RPMI7951 (cell line): Measurements from ENCODE around the gene ADISSP. TPM values are rescaled to one million over a fixed set of nuclear protein-coding genes. Genes with fewer than 3 reads are reported as not detected.

ENCODE experiments used
- DNase-seq: peaks from one replicate; pipeline ENCODE4 v3.0.0-alpha.2; 2012; ENCODE audit warnings: low read depth
- total RNA-seq: library from RNA; depleted of rRNA; stranded (reverse); fragments of >200 nt; shearing (Covaris generic); gene quantifications from 2 replicates; pipeline ENCODE4 v1.2.3, GENCODE V29; 2014; rRNA removed

Gene ADISSP
- 52.7 and 73.8 TPM in 2 replicates for total RNA-seq

- peak; percentile 99 for DNase-seq
Measured at GRCh38 chr20:3767427-3768341, at the start of gene ADISSP. Gene ADISSP (minus strand): TSS chr20:3767753. CDS start chr20:3760100, 7,653 bp downstream.

DNA sequence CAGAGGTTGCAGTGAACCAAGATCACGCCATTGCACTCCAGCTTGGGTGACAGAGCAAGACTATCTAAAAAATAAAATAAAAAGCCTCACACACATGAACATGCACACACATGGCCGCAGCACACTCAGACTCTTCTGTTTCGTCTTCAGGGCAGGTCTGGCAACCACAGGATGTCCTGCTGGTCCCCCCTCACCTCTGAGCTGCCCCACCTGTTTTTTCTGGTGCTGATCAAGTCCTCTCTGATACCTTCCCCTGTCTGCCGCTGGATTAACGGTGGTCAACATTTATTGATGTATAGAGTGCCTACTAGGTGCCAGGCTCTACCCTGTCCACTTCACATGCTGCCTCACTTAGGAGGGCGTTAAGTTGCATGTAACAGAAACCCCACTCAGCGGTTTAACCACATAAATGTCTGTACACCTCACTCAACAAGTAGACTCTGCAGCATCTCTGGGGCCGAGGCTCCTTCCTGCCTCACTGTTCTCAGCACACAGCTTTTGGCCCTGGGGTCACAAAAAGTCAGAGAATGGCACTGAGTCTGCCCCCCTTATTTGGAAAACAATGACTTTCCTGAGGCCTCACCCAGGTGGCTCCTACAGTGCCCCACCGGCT, 48.3 kb upstream of the ADISSP start:
- DNase-seq = no peak

- DNase-seq = no peak
Measured at GRCh38 chr20:3814928-3815495, 47.5 kb upstream of the ADISSP start.

DNA sequence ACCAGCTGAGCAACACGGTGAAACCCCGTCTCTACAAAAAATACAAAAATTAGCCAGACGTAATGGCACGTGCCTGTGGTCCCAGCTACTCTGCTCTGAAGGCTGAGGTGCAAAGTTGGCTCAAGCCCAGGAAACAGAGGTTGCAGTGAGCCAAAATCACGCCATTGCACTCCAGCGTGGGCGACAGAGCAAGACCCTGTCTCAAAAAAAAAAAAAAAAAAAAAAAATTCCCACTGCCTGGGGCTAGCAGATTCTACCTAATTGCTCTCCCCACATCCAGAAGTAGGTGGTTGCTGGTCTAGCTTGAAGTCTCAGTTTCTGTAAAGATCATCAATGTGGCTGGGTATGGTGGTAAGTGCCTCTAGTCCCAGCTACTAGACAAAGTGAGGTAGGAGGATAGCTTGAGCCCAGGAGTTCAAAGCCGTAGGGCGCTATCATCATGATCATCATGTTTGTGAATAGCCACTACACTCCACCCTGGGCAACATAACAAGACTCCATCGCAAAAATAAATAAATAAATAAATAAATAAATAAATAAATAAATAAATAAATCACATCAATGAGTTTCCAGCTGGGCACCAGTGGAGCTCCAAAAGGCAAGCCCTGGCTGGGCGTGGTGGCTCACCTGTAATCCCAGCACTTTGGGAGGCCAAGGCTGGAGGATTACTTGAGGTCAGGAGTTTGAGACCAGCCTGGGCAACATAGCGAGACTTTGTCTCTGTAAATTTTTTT, 46.5 kb upstream of the ADISSP start:
- DNase-seq = no peak

GRCh38 chr20:3812975-3813847, 45.7 kb upstream of the ADISSP start:
- DNase-seq = no peak

GRCh38 chr20:3812259-3812681, 44.7 kb upstream of the ADISSP start:
- no peak for DNase-seq

DNA sequence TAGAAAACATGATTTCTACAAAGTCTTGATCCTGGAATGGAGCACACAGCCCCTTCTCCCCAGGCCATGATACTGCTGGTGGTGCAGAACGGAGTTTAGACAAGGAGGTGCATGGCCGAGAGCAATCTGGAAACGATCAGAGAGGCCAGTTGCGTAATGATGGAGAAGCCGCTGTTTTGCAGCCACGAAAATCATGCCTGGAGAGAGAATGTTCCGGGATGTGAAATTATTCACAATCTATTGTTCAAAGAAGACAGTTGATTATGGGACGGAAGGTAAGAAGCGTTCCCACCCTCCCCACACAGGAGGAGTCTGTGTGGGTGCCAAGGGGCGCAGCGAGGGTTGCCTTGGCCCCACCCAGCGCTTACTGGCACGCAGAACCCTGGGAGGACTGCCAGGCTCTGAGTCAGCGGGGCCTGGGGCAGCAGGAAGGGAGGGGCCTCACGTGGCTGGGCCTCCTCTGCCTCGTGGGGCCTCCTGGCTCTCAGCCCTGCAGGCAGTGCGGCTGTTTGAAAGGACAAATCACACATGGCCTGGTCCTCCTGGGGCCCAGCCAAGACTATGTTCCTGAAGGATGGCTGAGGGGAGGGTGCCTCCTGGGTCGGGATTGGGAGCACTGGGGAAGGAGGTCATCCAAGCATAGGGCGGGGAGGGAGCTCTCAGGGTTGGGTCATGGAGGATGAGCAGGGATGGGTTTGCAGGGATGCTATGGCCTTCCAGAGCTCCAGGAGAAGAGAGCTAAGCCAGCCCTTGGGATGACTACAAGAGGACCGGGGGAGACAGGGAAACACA, 44.1 kb upstream of the ADISSP start:
- peak; percentile 100 for DNase-seq

DNA sequence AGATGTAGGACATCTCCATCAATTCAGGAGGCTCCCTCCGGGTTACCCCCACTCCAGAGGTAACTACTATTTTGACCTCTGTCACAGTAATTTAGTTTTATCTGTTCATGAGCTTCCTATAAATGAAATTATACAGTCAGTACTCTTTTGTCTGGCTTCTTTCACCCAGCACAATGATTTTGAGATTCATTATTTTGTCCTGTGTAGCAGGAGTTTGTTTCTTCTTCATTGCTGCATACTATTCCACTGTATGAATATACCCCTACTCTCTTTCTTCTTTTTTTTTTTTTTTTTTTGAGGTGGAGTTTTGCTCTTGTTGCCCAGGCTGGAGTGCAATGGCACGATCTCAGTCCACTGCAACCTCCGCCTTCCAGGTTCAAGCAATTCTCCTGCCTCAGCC, 41.0 kb upstream of the ADISSP start:
- no peak for DNase-seq

GRCh38 chr20:3804781-3805180, 37.2 kb upstream of the ADISSP start:
- DNase-seq = no peak

DNA sequence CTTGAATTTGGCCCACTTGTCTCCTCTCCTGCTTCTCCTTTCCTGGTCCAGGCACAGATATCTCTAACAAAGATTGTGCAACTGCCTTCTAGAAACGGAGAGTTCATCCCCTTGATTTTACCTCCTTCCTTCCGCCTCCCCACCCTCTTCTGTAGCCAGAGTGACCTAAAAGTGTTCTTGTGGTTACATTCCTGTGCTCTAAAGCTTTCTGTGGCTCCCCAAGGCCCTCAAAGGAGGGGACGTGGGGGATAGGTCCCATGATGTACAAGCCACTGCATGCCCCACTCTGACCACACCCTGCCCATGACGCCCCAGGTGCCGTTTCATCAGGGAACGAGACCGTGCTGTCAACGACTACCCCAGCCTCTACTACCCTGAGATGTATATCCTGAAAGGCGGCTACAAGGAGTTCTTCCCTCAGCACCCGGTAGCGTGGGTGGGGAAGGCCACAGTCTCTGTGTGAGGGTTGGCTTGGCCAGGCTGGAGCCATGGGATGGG, 36.8 kb upstream of the ADISSP start:
- no peak for DNase-seq

DNA sequence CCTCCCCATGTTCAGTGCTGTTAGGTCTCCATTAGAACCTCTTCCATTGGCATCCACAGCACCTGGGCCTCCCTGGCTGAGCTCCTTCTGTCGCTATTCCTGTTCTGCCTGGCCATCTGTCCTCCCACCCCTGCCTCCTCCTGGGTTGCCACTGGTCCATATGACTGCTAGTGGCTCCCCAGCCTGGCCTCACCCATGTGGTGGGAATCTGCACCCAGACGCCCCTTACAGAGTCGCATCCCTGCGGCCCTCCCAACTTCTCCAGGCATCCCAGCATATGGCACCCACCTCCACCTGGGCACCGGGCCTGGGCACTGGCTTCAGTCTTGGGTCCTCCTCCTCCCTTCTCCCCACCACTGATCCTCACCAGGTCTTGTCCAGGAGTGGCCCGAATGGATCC, 36.3 kb upstream of the ADISSP start:
- no peak for DNase-seq

- no peak for DNase-seq
Measured at GRCh38 chr20:3803289-3803688, 35.7 kb upstream of the ADISSP start.

DNA sequence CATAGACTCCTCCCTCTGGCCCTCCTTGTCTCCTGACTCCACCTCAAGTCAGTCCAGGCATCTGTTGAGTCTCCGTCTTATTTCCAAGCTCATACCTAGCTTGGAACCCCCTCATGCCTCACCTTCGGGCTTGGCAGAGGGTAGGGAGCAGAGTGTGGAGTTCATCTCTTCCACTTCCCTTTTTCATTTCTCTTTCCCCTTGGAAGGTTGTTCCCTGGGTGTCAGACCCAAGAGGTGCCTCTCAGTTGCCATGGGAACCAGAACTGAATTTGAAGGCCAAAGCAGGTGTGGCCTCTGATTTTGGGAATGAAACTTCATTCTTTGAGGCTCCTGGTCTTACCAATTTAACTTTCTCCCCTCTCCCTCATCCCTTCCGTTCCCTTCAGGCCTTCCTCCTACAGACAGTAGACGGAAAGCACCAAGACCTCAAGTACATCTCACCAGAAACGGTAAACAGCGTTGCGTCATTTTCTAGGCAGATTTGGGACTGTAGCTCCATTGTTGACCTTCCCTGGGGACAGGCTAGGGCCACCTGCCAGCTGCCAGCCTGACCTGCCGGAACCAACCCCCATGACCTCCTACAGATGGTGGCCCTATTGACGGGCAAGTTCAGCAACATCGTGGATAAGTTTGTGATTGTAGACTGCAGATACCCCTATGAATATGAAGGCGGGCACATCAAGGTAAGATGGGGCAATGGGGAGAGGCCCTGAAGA, 35.1 kb upstream of the ADISSP start:
- no peak for DNase-seq

- DNase-seq = no peak
Measured at GRCh38 chr20:3801846-3802245, 34.3 kb upstream of the ADISSP start.

GRCh38 chr20:3801299-3801698, 33.7 kb upstream of the ADISSP start:
- DNase-seq = no peak

- no peak for DNase-seq
Measured at GRCh38 chr20:3800878-3801260, 33.3 kb upstream of the ADISSP start.

- no peak for DNase-seq
Measured at GRCh38 chr20:3800256-3800877, 32.8 kb upstream of the ADISSP start.

DNA sequence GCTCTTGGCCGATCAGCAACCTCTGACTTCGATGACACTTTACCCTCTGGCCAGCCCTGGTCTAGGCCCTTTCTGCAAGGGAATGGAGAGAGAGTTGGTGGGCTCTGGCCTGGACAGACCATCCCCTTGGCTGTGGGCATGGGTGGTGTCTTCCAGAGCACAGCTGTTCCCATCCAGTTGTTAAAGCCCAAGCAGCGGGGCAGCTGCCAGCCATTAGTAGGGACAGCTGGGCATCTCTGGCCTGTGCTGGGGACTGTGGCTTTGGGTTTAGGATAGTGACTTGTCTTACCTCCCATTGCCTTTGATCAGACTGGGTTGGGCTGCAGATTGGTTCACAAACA, 31.3 kb upstream of the ADISSP start:
- no peak for DNase-seq

GRCh38 chr20:3798373-3798768, 30.8 kb upstream of the ADISSP start:
- DNase-seq = no peak
